GM12891 (cell line): ENCODE measurements around the gene RBM34.

ENCODE experiments used
- PAX5 ChIP-seq: IDR thresholded peaks from 2 replicates; pipeline ENCODE4 v1.6.1; 2011; ENCODE audit warnings: low read length, moderate library complexity, mild to moderate bottlenecking; ENCODE audit not compliant: insufficient read depth, severe bottlenecking
- POLR2A ChIP-seq: IDR thresholded peaks from 2 replicates; pipeline ENCODE4 v1.6.1; 2011; ENCODE audit warnings: low read depth, low read length, control low read depth
- POLR2AphosphoS5 ChIP-seq: IDR thresholded peaks from 2 replicates; pipeline ENCODE4 v1.6.1; 2011; ENCODE audit warnings: low read depth, low read length, control low read depth
- POU2F2 ChIP-seq: IDR thresholded peaks from 2 replicates; pipeline ENCODE4 v1.6.1; 2011; ENCODE audit warnings: low read depth, mild to moderate bottlenecking, control low read depth, low read length, moderate library complexity
- TAF1 ChIP-seq: IDR thresholded peaks from 2 replicates; pipeline ENCODE4 v1.6.1; 2011; ENCODE audit warnings: low read depth, low read length, control low read depth

DNA sequence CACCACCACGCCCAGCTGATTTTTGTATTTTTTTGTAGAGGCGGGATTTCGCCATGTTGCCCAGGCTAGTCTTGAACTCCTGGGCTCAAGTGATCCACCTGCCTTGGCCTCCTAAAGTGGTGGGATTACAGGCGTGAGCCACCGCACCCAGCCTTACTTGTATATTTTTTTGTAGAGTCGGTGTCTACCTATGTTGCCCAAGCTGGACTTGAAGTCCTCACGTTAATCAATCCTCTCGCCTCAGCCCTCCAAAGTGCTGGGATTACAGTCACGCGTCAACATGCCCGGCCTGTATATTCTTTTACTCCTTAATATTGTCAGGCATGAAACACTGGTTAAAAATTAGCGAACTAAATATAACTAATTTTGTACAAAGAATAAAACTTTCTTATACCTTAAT lies 26.9 kb downstream of the RBM34 start:
- no peak for TF ChIP-seq POLR2A
- TF ChIP-seq POLR2AphosphoS5: no peak
- TF ChIP-seq TAF1: no peak
- TF ChIP-seq PAX5: no peak
- TF ChIP-seq POU2F2: no peak
